Pons (tissue), 1 donor: ENCODE measurements around the gene KRT7.
"Not testable (repeated sequence)": the region's sequence is repeated elsewhere in the genome, so short reads cannot be mapped to it uniquely, and the experiment has no call there.

Experiments
- DNase-seq: peaks from one replicate; pipeline ENCODE4 v3.0.0-alpha.2; 2016; ENCODE audit warnings: low spot score

Gene KRT7

GRCh38 chr12:52243856-52244614, 11.0 kb downstream of the KRT7 start:
- DNase-seq = no peak

GRCh38 chr12:52244615-52244994, 11.6 kb downstream of the KRT7 start:
- DNase-seq = no peak

GRCh38 chr12:52245259-52245961, 12.4 kb downstream of the KRT7 start:
- DNase-seq = no peak

- DNase-seq = no peak
Observed at GRCh38 chr12:52245962-52246569, 13.0 kb downstream of the KRT7 start.

- DNase-seq = no peak
Observed at GRCh38 chr12:52246720-52247621, 13.9 kb downstream of the KRT7 start.

- DNase-seq = no peak
Observed at GRCh38 chr12:52247622-52248540, 14.8 kb downstream of the KRT7 start.

- peak; percentile 40 for DNase-seq
Observed at GRCh38 chr12:52248541-52249461, 15.8 kb downstream of the KRT7 start.

- DNase-seq = no peak
Observed at GRCh38 chr12:52249511-52250047, 16.5 kb downstream of the KRT7 start.

GRCh38 chr12:52250048-52250990, 17.3 kb downstream of the KRT7 start:
- DNase-seq = no peak

- no peak for DNase-seq
Observed at GRCh38 chr12:52251367-52252051, 18.5 kb downstream of the KRT7 start.

- not testable (repeated sequence) for DNase-seq
Observed at GRCh38 chr12:52252175-52252615, 19.2 kb downstream of the KRT7 start.

GRCh38 chr12:52252728-52253343, 19.8 kb downstream of the KRT7 start:
- DNase-seq = no peak

GRCh38 chr12:52253391-52254179, 20.5 kb downstream of the KRT7 start:
- DNase-seq = no peak

- DNase-seq = no peak
Observed at GRCh38 chr12:52254180-52254964, 21.3 kb downstream of the KRT7 start.

GRCh38 chr12:52254965-52255751, 22.1 kb downstream of the KRT7 start:
- no peak for DNase-seq
